ENCODE data around the gene MACROD1. TPM values are rescaled to one million over a fixed set of nuclear protein-coding genes. Genes with fewer than 3 reads are reported as not detected.

MACROD1 gene
- total RNA-seq, 1 experiment from 2014 or later, result 36.9 TPM

- H3K4me1 Mint-ChIP-seq, result peaks cover 28% of the 10 kb centered on the region
- H3K4me3 Mint-ChIP-seq, result no peak overlapping the region
- ATAC-seq, result no peak
- H3K27ac Mint-ChIP-seq, result no peak overlapping the region
- no peak for TF ChIP-seq ERG (CRISPR knock-in tag; IDR thresholded peaks at IDR 0.05)
- TF ChIP-seq MAX (CRISPR knock-in tag; IDR thresholded peaks at IDR 0.05), result no peak
- no peak for TF ChIP-seq SMAD4 (CRISPR knock-in tag; IDR thresholded peaks at IDR 0.05)
- TF ChIP-seq STAT6 (CRISPR knock-in tag; conservative IDR thresholded peaks at IDR 0.05; ENCODE audit: low read depth), result no peak
- no peak for TF ChIP-seq ZBTB43 (CRISPR knock-in tag; IDR thresholded peaks at IDR 0.05)
- no peak for TF ChIP-seq ZNF263 (CRISPR knock-in tag; IDR thresholded peaks at IDR 0.05; ENCODE audit: low read depth)
- TF ChIP-seq ZNF671 (CRISPR knock-in tag; IDR thresholded peaks at IDR 0.05), result no peak
- no peak for TF ChIP-seq TCF7 (CRISPR knock-in tag; IDR thresholded peaks at IDR 0.05; ENCODE audit: low read depth)
- TF ChIP-seq MYBL2 (CRISPR knock-in tag; IDR thresholded peaks at IDR 0.05), result no peak
- TF ChIP-seq CBFB (CRISPR knock-in tag; IDR thresholded peaks at IDR 0.05; ENCODE audit: low read depth), result no peak
- no peak for TF ChIP-seq JAZF1 (CRISPR knock-in tag; IDR thresholded peaks at IDR 0.05)
- no peak for TF ChIP-seq RORB (CRISPR knock-in tag; IDR thresholded peaks at IDR 0.05)
- TF ChIP-seq ESRRA (CRISPR knock-in tag; IDR thresholded peaks at IDR 0.05; ENCODE audit: borderline replicate concordance), result no peak
- no peak for TF ChIP-seq KAT7 (CRISPR knock-in tag; IDR thresholded peaks at IDR 0.05; ENCODE audit: borderline replicate concordance)
- CTCF ChIA-PET, result no interaction called here
- peaks cover 46% of the 10 kb centered on the region for H3K27me3 Mint-ChIP-seq (ENCODE audit: low read depth)
- no peaks in the 10 kb centered on the region for H3K9me3 Mint-ChIP-seq
- H3K36me3 Mint-ChIP-seq, result no peaks in the 10 kb centered on the region
- DNase-seq (ENCODE audit: low spot score), result no peak
- POLR2A ChIA-PET, result interaction anchor here (0.7 kb wide), 1 partner anchor 232 kb away, joined by 3 read pairs; no protein-coding TSS in a partner anchor
Measured at GRCh38 chr11:64092761-64093136, 73.2 kb downstream of the MACROD1 start.

- POLR2A ChIA-PET, result no interaction called here
Measured at GRCh38 chr11:64092111-64092760, 73.7 kb downstream of the MACROD1 start.

More at GRCh38 chr11:64092111-64092760, 73.7 kb downstream of the MACROD1 start:
- Mint-ChIP-seq H3K27me3 (ENCODE audit: low read depth) (peaks cover 46% of the 10 kb centered on the region), H3K9me3 (no peaks in the 10 kb centered on the region), H3K4me3 (no peak overlapping the region), H3K27ac (no peak overlapping the region), H3K36me3 (no peaks in the 10 kb centered on the region), H3K4me1 (peaks cover 28% of the 10 kb centered on the region)
- DNase-seq (ENCODE audit: low spot score) (no peak), ATAC-seq (no peak)
- CTCF ChIA-PET, result no interaction called here
- TF ChIP-seq CREM (CRISPR knock-in tag; IDR thresholded peaks at IDR 0.05) (no peak), E2F1 (CRISPR knock-in tag; IDR thresholded peaks at IDR 0.05) (no peak), ZNF512 (CRISPR knock-in tag; IDR thresholded peaks at IDR 0.05; ENCODE audit: borderline replicate concordance) (no peak), PREB (CRISPR knock-in tag; IDR thresholded peaks at IDR 0.05; ENCODE audit: borderline replicate concordance) (no peak)

All from WTC11 (cell line).